ENCODE results near the gene PCSK5.

PCSK5 gene

GRCh38 chr9:76114144-76114543 lies 223.7 kb downstream of the PCSK5 start:
- no peak overlapping the region for H3K9ac ChIP-seq (ENCODE audit: low read length)
- H4K20me1 ChIP-seq (ENCODE audit: low read depth, low read length) = no peaks in the 10 kb centered on the region
- H3F3A ChIP-seq (ENCODE audit: insufficient read depth) = no peaks in the 10 kb centered on the region
- no peaks in the 10 kb centered on the region for H3K36me3 ChIP-seq (ENCODE audit: low read length)
- no peak overlapping the region for H3K4me3 ChIP-seq (ENCODE audit: insufficient read depth, low read length, poor library complexity, severe bottlenecking)
- H3K9me3 ChIP-seq (ENCODE audit: insufficient read depth, low read length) = no peaks in the 10 kb centered on the region
- TF ChIP-seq, protein P1, sequence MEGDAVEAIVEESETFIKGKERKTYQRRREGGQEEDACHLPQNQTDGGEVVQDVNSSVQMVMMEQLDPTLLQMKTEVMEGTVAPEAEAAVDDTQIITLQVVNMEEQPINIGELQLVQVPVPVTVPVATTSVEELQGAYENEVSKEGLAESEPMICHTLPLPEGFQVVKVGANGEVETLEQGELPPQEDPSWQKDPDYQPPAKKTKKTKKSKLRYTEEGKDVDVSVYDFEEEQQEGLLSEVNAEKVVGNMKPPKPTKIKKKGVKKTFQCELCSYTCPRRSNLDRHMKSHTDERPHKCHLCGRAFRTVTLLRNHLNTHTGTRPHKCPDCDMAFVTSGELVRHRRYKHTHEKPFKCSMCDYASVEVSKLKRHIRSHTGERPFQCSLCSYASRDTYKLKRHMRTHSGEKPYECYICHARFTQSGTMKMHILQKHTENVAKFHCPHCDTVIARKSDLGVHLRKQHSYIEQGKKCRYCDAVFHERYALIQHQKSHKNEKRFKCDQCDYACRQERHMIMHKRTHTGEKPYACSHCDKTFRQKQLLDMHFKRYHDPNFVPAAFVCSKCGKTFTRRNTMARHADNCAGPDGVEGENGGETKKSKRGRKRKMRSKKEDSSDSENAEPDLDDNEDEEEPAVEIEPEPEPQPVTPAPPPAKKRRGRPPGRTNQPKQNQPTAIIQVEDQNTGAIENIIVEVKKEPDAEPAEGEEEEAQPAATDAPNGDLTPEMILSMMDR (IDR thresholded peaks at IDR 0.05; ENCODE audit: insufficient read depth, low read length, poor library complexity, severe bottlenecking) = no peak
- TF ChIP-seq EZH2phosphoT487 (conservative IDR thresholded peaks at IDR 0.05; ENCODE audit: low read length) = no peak
- 0 out of 2 replicates have a peak, but pooled peaks cover 4% of the 10 kb centered on the region for H3K9me2 ChIP-seq (replicated peaks; ENCODE audit: insufficient read depth, low read length)
- no peaks in the 10 kb centered on the region for H3K79me2 ChIP-seq (ENCODE audit: insufficient read depth, low read length)
- H3K27me3 ChIP-seq (ENCODE audit: low read length) = no peaks in the 10 kb centered on the region
- H2AFZ ChIP-seq (ENCODE audit: low read depth, low read length, severe bottlenecking) = no peak overlapping the region
- no peak overlapping the region for H3K27ac ChIP-seq (ENCODE audit: low read depth, low read length)
- H3K4me2 ChIP-seq (ENCODE audit: low read depth, low read length, poor library complexity, severe bottlenecking) = no peak overlapping the region

- H3K36me3 ChIP-seq (ENCODE audit: low read length) = no peaks in the 10 kb centered on the region
- no peak overlapping the region for H3K4me3 ChIP-seq (ENCODE audit: insufficient read depth, low read length, poor library complexity, severe bottlenecking)
- no peak overlapping the region for H2AFZ ChIP-seq (ENCODE audit: low read depth, low read length, severe bottlenecking)
- no peaks in the 10 kb centered on the region for H3K9me3 ChIP-seq (ENCODE audit: insufficient read depth, low read length)
- H3K79me2 ChIP-seq (ENCODE audit: insufficient read depth, low read length) = no peaks in the 10 kb centered on the region
- no peaks in the 10 kb centered on the region for H3F3A ChIP-seq (ENCODE audit: insufficient read depth)
- TF ChIP-seq, protein P1 (IDR thresholded peaks at IDR 0.05; ENCODE audit: insufficient read depth, low read length, poor library complexity, severe bottlenecking) = no peak
- TF ChIP-seq EZH2phosphoT487 (conservative IDR thresholded peaks at IDR 0.05; ENCODE audit: low read length) = no peak
- H4K20me1 ChIP-seq (ENCODE audit: low read depth, low read length) = no peaks in the 10 kb centered on the region
- H3K9me2 ChIP-seq (replicated peaks; ENCODE audit: insufficient read depth, low read length) = 0 out of 2 replicates have a peak, but pooled peaks cover 4% of the 10 kb centered on the region
- H3K27ac ChIP-seq (ENCODE audit: low read depth, low read length) = no peak overlapping the region
- H3K4me2 ChIP-seq (ENCODE audit: low read depth, low read length, poor library complexity, severe bottlenecking) = no peak overlapping the region
- no peaks in the 10 kb centered on the region for H3K27me3 ChIP-seq (ENCODE audit: low read length)
- H3K9ac ChIP-seq (ENCODE audit: low read length) = no peak overlapping the region
Observed at GRCh38 chr9:76115396-76115795, 224.9 kb downstream of the PCSK5 start.

- Histone ChIP-seq H3K27me3 (ENCODE audit: low read length) (no peaks in the 10 kb centered on the region), H3K36me3 (ENCODE audit: low read length) (no peaks in the 10 kb centered on the region), H3K79me2 (ENCODE audit: insufficient read depth, low read length) (no peaks in the 10 kb centered on the region), H2AFZ (ENCODE audit: low read depth, low read length, severe bottlenecking) (no peak overlapping the region), H3F3A (ENCODE audit: insufficient read depth) (no peaks in the 10 kb centered on the region), H3K9me2 (replicated peaks; ENCODE audit: insufficient read depth, low read length) (0 out of 2 replicates have a peak, but pooled peaks cover 4% of the 10 kb centered on the region), H3K9me3 (ENCODE audit: insufficient read depth, low read length) (no peaks in the 10 kb centered on the region), H4K20me1 (ENCODE audit: low read depth, low read length) (no peaks in the 10 kb centered on the region), H3K4me2 (ENCODE audit: low read depth, low read length, poor library complexity, severe bottlenecking) (no peak overlapping the region), H3K27ac (ENCODE audit: low read depth, low read length) (no peak overlapping the region), H3K4me3 (ENCODE audit: insufficient read depth, low read length, poor library complexity, severe bottlenecking) (no peak overlapping the region), H3K9ac (ENCODE audit: low read length) (no peak overlapping the region)
- TF ChIP-seq, protein P1 (IDR thresholded peaks at IDR 0.05; ENCODE audit: insufficient read depth, low read length, poor library complexity, severe bottlenecking) = no peak
- no peak for TF ChIP-seq EZH2phosphoT487 (conservative IDR thresholded peaks at IDR 0.05; ENCODE audit: low read length)
Observed at GRCh38 chr9:76115982-76116646, 225.6 kb downstream of the PCSK5 start.
